ENCODE measurements around the gene HPSE. TPM values are rescaled to one million over a fixed set of nuclear protein-coding genes. Genes with fewer than 3 reads are reported as not detected.
A peak's percentile ranks its signal among the peaks of the same experiment; 100 is the strongest.

HPSE gene
- total and polyA plus RNA-seq, 2 of the 8 experiments (the other 6 are each of a cell fraction or from before 2014, with no cell fraction given), result 1.5 to 5.0 TPM

- TF ChIP-seq MAX (IDR thresholded peaks at IDR 0.05) (peak; percentile 67), SP4 (IDR thresholded peaks at IDR 0.05; ENCODE audit: low read length) (no peak), CEBPB (IDR thresholded peaks at IDR 0.05; ENCODE audit: low read depth, low read length) (no peak), SIN3A (conservative IDR thresholded peaks at IDR 0.05 in 1 of 2, IDR thresholded peaks at IDR 0.05 in 1 of 2; ENCODE audit: low read depth in 1 of 2, low read length in 2 of 2) (peak in 1 of 2 experiments; percentile 43; a peak in 2 of 4 replicates), CHD7 (IDR thresholded peaks at IDR 0.05; ENCODE audit: insufficient replicate concordance, low read length) (no peak), TAF1 (IDR thresholded peaks at IDR 0.05; ENCODE audit: low read depth, low read length) (no peak; the same call in none of the 2 replicates), HDAC6 (IDR thresholded peaks at IDR 0.05; ENCODE audit: low read depth, low read length) (no peak), RBBP5 (IDR thresholded peaks at IDR 0.05; ENCODE audit: borderline replicate concordance, low read depth, low read length) (no peak; the same call in 1 of the 2 replicates), CTBP2 (IDR thresholded peaks at IDR 0.05; ENCODE audit: borderline replicate concordance, insufficient read depth, insufficient read length, low read length) (no peak)
These were observed 50.2 kb downstream of the HPSE start, which contains the start of gene COQ2 (continued) for GRCh38 chr4:83284193-83285054.
